GM18505 (cell line): Measurements from ENCODE around the gene ISLR.

ENCODE experiments used
- ATAC-seq: cut with Tn5 transposase; IDR thresholded peaks from one replicate; pipeline ENCODE4 v1.9.1; 2021; ENCODE audit not compliant: unreplicated experiment
- POLR2A ChIP-seq: IDR thresholded peaks from 4 replicates; pipeline ENCODE4 v1.6.1; 2011; ENCODE audit warnings: borderline replicate concordance; ENCODE audit not compliant: insufficient read depth, insufficient read length; ENCODE audit errors: extremely low read depth

Gene ISLR

DNA sequence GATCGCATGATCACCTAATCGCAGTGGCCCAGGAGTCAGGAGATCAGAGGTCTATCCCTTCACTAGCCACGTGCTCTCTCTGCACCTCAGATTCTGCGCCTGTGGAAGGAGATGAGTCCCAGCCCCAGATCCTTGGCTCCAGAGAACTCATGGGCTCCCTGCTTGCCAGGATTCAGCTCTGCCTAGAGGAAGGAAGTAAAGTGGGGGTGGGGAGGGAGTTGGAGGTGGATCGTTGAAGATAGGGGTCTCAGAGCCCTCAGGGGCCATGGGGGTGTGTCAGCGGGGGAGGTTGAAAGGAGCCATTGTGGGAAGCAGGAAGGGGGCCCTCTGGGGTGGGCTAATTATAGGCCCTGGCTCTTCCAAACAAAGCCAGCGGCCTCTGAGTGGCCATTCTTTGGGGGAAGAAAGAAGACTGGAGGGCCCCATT is 40.4 kb downstream of the ISLR start:
- TF ChIP-seq POLR2A = no peak

DNA sequence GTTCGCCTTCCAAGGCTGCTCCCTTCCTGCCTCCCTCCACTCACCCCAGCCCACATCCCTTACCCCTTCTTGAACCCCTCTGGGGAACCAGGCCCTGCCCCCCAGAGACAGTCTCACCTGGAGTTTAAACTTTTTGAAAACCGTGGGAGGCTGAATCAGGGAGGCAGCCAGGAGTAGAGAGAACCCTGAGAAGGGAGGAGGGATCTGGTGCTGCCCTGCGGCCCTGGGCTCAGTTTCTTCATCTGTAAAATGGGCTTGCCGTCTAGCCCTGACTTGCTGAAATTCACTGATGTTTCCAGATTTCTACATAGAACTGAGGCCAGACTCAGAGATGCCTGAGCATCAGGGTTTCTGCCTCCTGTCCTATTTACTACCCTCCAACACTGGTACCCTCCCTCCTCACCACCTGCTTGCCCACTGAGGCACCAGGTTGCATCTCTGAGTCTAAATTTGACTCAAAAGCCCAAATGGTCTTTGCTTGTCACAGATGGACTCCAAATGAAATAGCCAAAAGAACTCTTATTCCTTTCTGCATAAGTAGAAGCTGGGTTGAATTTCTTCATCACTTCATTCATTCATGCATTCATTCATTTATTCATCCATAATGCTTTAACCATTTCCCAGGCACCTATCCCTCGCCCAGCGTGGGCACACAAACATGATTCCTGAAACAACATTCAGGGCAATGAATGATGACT is 41.0 kb downstream of the ISLR start:
- TF ChIP-seq POLR2A = no peak
- no peak for ATAC-seq

More for the DNA sequence above, 40.4 kb downstream of the ISLR start:
- no peak for ATAC-seq

DNA sequence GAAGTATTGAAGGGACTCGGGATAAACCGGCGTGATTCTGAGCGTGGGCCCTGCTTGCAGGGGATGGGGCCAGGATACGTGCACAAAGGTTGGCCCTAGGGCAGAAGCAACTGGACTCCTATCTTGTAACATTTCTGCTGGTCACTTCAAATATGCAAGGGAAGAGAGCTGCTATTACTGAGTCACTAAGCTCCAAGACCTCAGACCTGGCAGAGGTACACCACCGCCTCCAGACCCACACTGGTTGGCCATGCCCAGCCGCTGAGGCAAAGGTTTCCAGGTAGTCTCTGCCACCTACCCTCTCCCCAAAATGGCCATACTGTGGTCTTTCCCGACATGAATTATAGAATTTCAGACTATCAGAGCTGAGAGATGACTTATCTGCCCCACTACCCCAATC is 42.4 kb downstream of the ISLR start:
- no peak for ATAC-seq
- TF ChIP-seq POLR2A = no peak

DNA sequence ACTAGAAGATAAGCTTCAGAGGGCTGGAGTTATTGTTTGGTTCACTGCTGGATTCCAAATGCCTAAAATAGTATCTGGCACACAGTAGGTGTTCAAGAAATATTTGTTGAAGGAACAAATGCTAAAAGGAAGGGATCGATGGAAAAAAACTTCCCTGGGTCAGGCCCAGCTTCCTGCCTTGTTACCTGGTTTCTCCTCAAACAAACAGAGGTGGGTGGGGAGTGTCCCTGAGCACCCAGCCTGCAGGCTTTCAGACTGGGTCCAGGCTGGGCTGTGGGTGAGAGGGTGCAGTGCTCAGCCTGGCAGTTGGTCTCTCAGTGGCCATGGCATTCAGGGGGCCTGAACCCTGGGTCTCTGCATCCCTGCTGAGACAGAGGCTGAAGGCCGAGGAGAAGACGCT is 43.4 kb downstream of the ISLR start:
- ATAC-seq = no peak
- no peak for TF ChIP-seq POLR2A

DNA sequence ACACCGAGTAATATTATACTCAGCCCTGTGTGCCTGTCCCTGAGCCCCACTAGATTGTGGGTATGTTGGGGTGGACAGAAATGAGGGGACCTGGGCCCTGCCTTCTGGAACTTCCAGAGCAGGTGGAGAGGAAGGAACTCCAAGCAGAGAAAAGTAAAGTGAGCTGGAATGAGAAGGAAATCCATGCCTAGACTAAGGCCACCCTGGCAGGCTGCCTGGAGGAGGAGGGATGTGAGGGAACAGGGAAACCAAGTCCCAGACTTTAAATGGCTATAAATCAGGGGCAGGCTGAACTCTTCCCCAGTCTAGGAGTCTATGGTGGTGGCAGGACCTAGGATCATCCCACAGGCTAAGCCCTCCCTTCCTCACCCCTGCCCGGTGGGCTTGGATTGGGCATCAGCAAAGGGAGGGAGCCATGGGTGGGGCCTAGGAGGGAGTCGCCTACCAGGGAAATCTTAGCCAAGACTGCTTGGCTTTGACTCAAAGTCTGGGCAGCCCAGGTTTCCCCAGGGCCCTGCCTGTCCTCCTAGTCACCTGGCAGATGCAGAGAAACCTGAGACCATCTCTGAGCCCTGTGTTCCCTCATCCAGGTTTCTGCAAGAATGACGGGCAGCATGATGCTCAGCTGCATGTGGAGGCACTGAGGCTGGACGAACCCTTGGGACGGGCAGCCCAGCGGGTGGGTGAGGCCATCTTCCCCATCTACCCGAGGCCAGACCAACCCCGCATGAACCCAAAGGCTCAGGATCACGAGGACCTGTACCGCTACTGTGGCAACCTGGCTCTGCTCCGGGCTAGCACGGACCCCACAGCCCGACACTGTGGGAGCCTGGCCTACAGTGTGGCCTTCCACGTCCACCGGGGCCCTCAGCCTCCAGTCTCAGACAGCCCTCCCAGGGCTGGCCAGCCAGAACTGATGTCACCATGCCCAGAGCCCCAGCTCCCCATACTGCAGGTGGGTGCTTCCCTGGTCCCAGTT is 44.7 kb downstream of the ISLR start:
- no peak for ATAC-seq
- TF ChIP-seq POLR2A = no peak

DNA sequence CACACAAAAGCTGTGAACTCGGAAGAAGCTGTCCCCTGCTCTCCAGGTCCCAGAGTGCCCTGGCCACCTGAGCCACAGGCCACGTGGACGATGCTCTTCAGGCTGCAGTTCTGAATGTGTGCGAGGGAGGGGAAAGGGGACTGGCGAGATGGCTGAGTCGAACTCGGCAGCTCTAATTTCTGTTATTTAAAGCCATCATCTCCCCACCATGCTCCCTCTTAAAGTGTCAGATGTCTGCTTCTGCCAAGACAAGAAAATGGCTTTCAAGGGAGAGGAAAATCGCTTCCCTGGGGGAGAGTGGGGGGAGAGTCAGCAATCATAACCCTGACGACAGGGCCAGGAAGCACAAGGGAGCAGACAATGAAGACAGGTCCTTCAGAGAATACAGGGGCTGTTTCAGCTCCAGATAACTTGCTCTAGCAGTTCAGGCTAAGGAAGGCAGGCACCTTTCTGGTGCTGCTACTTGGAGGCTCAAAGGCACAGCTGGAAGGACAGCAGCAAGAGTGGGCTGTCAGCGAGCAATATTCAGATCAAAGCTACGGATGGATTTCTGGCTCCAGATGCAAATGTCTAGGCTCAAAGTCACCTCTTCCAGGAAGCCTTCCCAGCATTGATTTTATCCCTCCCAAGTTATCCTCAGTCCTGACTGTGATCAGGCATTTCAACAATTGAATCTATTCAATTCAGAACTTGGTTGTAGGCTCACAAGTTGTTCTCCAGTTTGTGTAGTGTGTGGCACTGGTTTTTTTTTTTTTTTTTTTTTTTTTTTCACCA is 47.2 kb downstream of the ISLR start:
- no peak for ATAC-seq
- no peak for TF ChIP-seq POLR2A

DNA sequence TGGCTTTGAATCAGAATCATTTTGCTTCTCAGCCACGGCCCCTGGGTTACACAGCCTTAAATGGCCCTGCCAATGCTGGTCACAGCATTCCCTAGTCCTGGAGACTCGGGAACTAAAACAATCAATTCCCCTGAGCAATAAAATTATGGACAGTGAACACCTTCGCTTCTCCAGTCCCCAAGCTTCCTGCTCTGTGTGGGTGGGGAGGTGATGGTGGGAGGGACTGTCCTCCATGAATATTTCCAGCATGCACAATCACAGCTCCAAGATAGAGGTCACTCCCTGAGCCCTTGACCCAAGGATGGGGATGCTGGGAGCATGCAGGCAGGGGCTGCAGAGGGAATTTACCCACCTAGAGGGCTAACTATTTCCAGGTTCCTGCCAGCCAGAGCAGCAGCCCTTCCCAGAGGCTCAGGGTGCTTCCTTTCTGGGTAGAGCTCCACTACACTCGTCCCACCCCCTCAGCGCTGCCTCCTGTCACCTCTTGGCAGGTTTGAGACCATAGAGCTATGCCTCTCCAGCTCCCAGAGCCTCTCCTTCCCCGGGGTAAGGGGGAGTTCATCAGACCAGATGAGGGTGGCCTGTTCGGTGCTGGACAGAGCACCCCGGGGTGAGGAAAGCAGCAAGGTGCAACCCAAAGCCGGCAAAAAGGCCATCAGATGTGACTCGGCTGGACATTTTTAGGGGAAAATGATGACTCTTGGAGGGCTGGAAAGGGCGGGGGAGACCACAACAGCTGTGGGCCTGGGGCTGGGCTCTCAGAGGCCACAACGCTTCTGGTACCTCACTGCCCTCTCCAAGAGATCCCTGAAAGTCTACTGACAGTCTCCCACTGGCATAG is 48.1 kb downstream of the ISLR start:
- no peak for ATAC-seq
- TF ChIP-seq POLR2A = no peak

DNA sequence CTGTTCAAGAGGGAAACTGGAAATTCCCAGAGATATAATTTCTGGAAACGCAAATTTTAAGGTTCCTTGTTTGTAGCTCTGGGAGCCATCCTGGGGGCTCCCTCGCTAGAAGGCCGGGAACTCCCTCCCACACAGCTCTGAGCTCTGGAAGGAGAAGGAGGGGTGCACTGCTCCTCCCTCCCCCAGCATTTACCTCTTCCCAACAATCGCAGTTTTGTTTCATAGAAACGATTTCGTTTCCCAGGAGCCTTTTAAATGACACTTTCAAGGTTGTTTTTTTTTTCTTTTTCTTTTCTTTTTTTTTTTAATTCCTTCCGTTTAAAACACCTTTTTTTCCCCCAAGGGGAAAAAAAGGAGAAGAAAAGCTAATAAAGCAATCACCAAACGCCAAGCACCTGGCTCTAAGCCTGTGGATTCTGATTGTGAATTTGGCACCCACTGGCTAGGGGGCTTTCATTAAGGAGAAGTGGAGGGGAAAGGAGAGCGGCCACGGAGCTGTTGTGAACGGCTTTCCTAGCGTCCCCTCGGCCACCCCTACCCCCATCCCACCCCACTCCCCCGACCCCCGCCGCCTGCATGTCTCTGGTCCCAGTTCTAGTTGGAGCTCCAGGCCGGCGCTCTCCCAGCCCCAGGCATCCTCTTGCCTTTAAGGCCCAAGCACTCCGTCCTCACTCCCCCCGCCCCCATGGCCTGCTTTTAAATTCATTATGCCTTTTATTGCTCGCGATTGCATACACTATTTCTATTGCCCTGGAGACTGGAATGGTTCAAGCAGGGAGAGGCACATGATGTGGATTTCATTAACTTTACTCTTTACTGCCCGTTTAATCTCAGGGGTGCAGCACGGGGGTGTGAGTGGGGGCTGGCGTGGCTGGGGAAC is 49.0 kb downstream of the ISLR start:
- no peak for TF ChIP-seq POLR2A
- ATAC-seq = no peak

DNA sequence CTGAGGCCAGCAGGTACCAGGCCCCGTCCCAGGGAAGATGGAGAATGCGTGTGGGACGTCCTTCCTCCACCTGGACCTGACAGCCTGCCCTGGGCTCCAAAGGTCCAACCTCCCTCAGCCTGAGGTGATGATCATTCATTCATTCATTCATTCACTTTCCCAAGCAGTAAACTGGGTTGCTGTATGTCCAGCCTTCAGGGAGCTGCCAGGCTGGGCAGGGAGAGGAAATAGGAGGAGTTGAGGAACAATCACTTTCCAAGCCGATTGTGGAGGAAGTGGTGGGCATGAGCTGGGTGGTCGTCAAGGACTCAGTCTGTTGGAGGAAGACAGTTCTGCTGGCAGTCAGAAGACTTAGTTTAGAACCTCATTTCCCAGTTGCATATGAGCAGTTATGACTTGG is 52.4 kb downstream of the ISLR start:
- no peak for TF ChIP-seq POLR2A
- no peak for ATAC-seq
